GM23338 (cell line): ENCODE results near the gene RNF207.

Experiments
- CREB1 ChIP-seq: fragments of 250-450 bp; sonication (Bioruptor Pico); IDR thresholded peaks from 2 replicates; pipeline ENCODE4 v1.5.0; 2020; ENCODE audit warnings: low read depth, mild to moderate bottlenecking, moderate library complexity
- CTCF ChIP-seq, 2 experiments: fragments of 200-600 bp in 1 of 2; sonication (generic) in 1 of 2; conservative IDR thresholded peaks; 2 replicates each; pipeline versions ENCODE4 v1.5.1 to v1.6.1; 2016 to 2017; ENCODE audit warnings: antibody characterized with exemption in 2 of 2, low read depth in 2 of 2, mild to moderate bottlenecking in 2 of 2, moderate library complexity in 1 of 2
- ETS1 ChIP-seq: IDR thresholded peaks from 2 replicates; pipeline ENCODE4 v1.6.1; 2016; ENCODE audit warnings: antibody characterized with exemption
- EZH2 ChIP-seq: fragments of 200-600 bp; sonication (generic); IDR thresholded peaks from one replicate; pipeline ENCODE4 v1.8.0; 2017; ENCODE audit warnings: antibody characterized with exemption, mild to moderate bottlenecking, low read depth; ENCODE audit not compliant: unreplicated experiment
- EZH2phosphoT487 ChIP-seq: fragments of 200-600 bp; sonication (generic); IDR thresholded peaks from one replicate; pipeline ENCODE4 v1.8.1; 2018; ENCODE audit warnings: antibody characterized with exemption; ENCODE audit not compliant: unreplicated experiment
- JUNB ChIP-seq: IDR thresholded peaks from one replicate; pipeline ENCODE4 v1.6.1; 2016; ENCODE audit warnings: antibody characterized with exemption; ENCODE audit not compliant: unreplicated experiment
- NANOG ChIP-seq: IDR thresholded peaks from 2 replicates; pipeline ENCODE4 v1.6.1; 2016; ENCODE audit warnings: antibody characterized with exemption, borderline replicate concordance
- POLR2AphosphoS5 ChIP-seq: IDR thresholded peaks from 2 replicates; pipeline ENCODE4 v1.6.1; 2016; ENCODE audit warnings: antibody characterized with exemption, low read depth
- REST ChIP-seq: IDR thresholded peaks from one replicate; pipeline ENCODE4 v1.6.1; 2018; ENCODE audit warnings: antibody characterized with exemption; ENCODE audit not compliant: unreplicated experiment
- ZNF114 ChIP-seq: fragments of 250-450 bp; sonication (Bioruptor Pico); IDR thresholded peaks from 2 replicates; pipeline ENCODE4 v1.5.0; 2020; ENCODE audit warnings: mild to moderate bottlenecking, moderate library complexity
- ZNF462 ChIP-seq: fragments of 250-450 bp; sonication (Bioruptor Pico); IDR thresholded peaks from 2 replicates; pipeline ENCODE4 v1.5.0; 2020; ENCODE audit warnings: mild to moderate bottlenecking, moderate library complexity

GRCh38 chr1:6245086-6245868 lies 39.4 kb downstream of the RNF207 start:
- TF ChIP-seq CTCF (conservative IDR thresholded peaks at IDR 0.05; ENCODE audit: low read depth in 2 of 2) (peak; percentile 61 to 79), POLR2AphosphoS5 (no peak), CREB1 (CRISPR knock-in tag) (peak; percentile 67), EZH2 (no peak), NANOG (no peak), EZH2phosphoT487 (no peak), REST (peak; percentile 98), JUNB (no peak), ZNF114 (no peak), ZNF462 (no peak), ETS1 (no peak)
